NCI-H446 (cell line): ENCODE results near the gene GALNTL6.
"Not testable (repeated sequence)": the region's sequence is repeated elsewhere in the genome, so short reads cannot be mapped to it uniquely, and the experiment has no call there.

Experiments
- DNase-seq, 2 experiments: peaks; one replicate each; lab custom pipeline; 2025; lab: John Stamatoyannopoulos, UW

The GALNTL6 gene

DNA sequence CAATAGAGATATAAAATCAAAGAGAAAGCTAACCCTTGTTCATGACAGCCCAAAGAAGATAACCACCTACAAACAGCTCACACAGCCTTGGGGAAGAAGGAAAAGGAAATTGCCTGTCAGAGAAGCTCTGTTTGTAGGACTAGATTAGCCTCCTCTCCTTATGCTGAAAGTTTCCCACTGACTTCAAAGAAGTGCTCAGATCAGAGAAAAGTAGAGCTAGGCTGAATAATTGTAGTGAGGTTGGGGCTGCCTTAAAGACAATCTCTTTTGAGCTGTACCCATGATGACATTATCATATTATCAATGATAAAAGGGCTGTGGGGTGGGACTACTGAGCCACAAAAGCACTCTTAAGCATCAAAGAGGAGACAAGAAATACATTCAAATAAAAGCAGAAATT lies 1132.4 kb downstream of the GALNTL6 start:
- DNase-seq = no peak

DNA sequence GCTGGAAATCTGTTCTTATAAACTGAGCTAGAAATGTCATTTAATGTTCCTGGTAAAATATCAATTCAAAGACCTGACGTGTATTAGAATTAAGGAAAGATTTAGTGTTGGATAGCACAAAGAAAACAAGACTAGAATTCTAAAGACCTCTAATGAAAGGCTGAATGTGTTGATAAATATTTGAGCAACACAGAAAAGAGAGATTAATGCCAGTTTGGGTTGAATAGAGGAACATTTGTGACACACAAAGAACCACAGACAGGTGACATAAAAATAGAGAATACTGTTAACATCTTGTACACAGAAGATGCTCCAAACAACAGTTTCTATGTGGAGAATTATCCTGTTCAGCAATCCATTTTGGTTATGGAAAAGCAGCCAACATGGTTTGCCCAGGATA lies 1133.3 kb downstream of the GALNTL6 start:
- DNase-seq = no peak

DNA sequence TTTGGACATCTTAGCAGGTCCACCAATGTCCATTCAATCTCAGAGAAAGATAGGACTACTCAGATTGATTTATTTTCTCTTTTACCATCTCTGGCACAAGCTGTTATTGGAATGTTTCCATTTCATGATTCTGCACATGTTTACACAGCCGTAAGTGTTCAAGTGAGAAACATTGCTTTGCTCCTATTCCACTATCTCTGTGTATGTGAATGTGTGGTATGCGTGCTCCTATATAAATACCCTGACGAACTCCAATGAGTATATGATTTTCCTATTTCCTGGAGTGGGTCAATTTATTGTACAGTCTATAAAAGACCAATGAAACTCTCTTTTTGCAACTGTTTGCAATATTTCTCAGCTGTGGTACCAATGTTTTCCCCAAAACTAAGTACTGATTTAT lies 1134.4 kb downstream of the GALNTL6 start:
- DNase-seq = no peak

DNA sequence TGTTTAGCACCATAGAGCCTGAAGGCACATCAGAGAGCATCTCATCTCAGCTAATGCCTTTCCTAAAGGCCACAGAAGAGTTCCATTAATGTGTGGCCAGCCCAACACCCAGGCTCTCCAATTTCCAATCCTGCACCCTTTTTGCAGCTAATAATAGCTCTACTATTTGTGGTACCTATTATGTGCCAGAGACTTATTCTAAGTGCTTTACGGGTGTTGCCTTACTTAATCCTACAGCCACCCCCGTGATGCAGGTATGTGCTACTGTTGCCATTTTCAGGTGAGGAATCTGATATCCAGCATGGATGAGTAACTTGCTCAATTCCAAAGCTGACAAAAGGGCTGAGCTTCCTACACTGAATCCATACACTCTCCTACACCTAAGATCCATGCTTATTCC lies 1137.8 kb downstream of the GALNTL6 start:
- DNase-seq = no peak

DNA sequence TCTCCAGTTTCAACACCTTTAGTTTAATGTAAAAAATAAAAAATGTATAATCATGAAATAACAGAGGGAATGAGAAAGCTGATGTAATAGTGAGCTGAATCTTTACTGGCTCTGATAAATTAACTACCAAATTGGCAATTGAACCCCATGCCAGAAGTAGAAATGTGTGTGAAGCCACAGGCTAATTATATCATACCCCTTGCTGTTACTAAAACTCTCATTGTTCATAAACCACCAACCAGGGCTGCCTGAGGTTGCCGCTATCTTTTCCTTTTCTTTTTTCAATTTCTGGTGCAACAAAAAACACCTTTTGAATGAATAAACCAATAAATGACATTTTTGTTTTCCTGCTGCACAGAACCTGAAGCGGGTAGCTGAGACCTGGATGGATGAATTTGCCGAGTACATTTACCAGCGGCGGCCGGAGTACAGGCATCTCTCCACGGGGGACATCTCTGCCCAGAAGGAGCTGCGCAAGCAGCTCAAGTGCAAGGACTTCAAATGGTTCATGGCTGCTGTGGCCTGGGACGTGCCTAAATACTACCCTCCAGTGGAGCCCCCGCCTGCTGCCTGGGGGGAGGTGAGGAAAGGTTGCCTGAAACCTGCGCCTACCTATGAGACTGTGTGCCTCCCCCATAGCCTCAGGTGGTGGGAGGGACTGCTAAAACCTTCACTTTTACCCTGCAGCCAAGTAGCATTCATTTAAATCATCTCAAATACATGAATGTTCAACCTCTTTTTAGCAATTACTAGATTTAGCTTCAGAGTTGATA lies 1138.7 kb downstream of the GALNTL6 start:
- no peak for DNase-seq

DNA sequence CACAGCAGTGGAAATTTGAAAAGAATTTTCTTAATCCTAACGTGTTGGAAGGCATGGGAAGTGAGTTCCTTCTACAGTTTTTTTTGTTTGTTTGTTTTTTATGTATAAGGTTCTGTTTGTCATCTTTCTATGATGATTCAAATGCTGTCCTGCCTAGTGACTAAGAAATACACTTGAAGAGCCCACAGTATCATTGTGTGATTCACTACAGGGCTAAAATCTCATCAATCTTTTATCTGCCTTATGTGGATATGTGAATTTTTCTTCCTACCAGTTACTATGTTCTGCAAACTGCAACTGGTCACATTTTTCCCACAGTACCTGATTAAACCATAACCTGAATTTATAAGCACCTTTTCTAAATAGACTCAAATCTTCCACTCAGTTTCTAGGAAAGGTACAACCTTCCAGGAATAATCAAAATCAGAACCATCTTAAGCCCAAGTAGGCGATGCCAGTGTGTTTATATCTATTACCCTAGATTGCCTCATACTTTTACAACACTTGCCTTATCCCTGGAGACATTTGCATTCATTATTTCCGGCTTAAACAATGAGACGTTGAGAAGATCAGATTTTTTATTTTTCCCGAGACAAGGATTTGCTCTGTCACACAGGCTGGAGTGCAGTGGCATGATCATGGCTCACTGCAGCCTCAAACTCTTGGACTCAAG lies 1140.8 kb downstream of the GALNTL6 start:
- DNase-seq = no peak

DNA sequence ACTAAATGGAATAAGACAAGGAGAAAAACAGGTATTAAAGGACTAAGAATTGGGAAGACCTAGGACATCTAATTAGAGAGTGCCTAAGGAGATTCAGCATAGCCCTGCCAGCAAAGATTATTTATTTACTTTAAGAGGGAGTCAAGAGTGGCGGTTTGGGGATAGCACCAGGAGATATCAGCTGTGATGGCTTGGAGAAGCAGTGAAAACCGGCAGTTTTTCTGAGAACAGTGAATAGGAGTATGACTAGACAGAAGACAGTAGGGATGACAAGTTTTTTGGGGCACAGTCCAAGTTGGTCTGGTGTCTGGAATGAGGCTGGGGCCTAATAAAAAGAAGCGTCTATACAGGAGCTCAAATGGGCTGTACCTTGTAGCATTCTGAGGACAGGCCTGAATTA lies 1143.1 kb downstream of the GALNTL6 start:
- DNase-seq = not testable (repeated sequence)

DNA sequence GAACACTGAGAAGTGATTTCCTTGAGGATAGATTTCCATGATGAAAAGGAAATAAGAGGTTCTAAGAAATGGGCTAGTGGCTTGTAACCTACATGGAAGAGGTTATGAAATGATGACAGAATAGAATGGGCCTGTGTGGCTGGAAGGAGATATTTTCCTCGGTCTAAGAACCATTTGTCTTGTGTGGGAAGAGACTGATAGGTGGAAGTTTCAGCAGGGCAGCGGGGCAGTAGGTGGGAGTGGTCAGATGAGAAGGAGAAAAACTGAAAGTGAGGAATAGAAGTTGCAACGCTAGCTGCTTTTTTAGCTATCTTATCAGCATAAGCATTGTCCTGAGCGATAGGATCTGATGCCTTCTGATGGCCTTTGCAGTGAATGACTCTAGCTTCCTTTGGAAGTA lies 1144.0 kb downstream of the GALNTL6 start:
- DNase-seq = no peak

DNA sequence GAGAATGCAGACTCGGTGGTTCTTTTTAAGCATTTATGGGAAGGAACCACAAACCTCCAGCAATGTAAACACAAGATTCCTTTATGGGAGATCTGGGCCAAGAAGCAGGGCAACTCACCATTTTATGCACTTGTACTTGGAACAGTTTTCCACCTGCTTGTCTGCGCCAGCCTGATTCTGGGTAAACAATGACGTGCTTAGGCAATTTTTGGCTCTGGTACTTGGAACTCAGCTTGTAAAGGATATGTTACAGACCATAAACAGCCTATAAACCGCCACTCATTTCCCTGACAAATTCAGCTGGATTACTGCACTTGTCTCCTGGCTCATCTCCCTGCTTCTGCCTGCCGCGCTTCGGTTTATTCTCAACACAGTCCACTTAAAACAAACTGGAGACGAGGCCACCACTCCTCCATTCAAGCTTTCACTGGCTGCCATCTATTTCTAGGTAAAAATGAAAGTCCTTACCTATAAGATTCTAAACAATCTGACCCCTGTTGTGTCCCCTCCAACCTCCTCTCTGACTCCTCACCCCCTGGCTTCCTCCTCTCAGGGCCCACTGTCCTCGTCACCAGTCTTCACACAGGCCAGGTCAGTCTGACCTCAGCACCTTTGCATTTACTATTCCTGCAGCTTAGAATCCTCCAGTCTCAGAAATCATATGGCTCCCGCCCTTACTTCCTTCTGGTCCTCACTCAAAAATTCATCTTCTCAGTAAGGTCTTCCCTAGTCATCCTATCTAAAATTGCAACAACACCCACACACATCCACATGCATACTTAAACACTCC lies 1149.6 kb downstream of the GALNTL6 start:
- DNase-seq = peak; percentile 22 to 53

DNA sequence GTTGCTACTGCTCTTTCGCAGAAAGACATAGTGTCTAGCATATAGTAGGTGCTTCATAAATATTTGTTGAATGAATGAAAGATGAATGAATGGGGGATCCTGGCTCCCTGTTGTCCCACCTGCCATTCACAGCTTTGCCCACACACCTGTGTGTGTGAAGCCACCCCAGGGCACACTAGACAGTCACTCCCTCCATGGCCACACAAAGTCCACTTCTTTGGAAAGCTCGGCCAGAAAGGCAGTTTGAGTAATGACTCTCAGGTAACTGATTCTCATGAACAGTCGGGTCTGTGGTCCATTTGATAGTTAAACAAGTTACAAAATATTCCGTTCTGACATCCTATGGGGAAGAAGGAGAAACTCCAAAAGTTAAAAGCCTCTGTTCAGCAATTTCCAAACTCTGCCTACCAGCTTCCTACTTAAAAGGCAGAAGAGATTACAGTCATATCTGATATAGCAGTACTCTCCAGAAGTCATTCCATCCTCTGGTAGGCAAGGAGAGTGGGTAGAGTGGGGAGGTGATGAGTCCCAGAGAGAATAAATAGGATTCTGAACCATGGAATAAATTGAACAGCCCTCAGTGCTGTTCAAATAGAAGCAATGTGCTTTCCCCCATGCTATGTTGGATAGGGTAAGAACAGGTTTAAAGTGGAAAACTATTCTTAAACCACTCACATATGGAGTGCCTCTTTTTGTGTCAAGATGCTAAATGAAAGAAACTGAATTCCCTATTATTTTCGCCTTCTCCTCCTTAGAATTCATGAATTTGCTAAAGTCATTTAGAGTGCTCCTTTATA lies 1150.5 kb downstream of the GALNTL6 start:
- no peak for DNase-seq

DNA sequence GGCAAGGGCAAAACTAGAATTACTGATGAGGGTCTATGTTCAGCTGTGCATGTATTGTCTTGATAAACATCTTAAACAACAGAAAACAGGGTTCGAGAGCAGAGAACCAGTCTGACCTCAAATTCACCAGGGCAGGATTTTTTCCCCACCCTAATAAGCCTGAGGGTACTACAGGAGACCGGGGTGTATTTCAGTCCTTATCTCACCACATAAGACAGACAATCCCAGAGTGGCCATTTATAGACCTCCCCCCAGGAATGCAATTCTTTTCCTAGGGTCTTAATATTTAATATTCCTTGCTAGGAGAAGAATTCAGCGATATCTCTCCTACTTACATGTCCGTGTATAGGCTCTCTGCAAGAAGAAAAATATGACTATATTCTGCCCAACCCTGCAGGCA lies 1157.0 kb downstream of the GALNTL6 start:
- DNase-seq = not testable (repeated sequence)

DNA sequence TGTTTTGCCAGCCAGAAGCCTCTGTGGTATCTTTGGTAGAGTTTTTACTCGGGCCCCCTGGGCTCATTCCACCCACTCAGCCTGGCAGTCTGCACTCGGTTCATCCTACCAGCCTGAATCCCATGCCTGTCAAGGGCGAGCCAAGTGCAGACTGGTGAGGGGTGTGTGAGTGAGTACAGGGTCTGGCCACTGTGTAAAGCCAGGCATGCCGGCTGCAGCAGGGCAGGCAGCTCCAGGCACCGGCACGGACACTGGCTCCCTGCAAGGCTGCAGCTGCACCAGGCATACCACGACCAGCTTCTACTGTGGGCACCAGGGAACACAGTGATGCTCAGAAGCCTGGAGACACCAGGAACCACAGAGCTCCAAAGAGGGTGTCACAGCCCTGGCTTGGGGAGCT lies 1161.4 kb downstream of the GALNTL6 start:
- no peak for DNase-seq

DNA sequence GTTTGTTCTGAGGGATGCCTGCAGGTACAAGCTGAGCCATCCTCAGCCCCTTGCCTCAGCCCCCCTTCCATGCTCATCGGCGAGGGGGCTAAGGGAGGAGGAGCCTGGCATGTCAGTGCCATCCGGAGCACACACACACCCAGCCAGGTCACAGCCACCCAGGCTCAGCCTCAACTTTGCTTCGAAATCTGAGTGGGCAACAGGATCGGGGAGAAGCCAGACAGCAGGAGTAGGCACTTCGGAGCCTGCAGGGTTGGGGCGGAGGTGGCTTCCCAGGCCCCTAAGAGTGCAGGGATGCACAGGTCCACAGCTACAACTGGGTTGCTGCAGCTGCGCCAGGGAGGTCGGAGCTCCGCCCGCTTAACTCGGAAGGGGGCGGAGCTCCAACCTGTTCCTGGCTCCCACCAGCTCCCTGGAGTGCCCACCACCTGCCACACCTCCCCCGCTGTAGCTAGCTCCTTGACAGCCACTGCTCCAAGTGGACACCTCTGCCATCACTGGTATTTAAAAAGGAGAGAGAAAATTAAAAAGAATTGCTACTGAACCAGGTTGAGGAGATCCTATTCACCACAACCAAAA lies 1162.5 kb downstream of the GALNTL6 start:
- no peak for DNase-seq

DNA sequence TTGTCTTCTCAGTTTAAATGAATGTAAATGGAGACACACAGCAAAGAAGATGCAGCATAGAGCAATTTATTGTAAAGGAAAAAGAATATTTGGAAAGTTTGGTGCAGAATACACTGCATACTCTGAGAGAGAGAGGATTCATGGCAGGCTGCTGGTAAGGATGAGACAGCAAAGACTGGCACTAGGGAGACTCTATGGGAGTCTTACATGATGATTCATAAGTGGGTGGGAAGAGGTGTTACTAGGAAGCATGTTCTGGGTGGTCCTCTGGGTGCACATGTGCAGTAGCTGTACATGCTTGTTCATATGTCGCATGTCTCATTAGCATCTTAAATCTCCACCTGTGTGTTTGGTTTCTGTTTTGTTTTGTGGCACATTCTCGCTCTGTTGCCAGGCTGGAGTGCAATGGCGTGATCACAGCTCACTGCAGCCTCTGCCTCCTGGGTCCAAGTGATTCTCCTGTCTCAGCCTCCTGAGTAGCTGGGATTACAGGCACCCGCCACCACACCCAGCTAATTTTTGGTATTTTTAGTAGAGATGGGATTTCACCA lies 1164.4 kb downstream of the GALNTL6 start:
- not testable (repeated sequence) for DNase-seq

DNA sequence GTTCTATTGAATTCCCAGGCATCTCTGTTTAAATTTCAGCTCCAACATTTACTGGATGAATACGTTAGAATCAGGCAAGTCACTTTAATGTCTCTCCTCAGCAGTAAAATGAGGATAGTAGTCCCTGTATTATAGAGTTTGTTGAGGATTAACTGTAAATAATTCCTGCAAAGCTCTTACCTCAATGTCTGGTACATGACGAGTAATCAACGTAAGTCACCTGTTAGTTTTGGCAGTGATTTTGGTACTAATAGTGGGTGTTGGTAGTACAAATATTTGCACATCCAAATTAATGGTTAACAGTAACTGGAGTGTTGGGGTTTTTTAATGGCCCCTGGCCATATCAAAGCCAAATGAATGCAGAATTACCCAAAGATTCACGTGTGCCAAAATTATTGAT lies 1165.6 kb downstream of the GALNTL6 start:
- DNase-seq = no peak

DNA sequence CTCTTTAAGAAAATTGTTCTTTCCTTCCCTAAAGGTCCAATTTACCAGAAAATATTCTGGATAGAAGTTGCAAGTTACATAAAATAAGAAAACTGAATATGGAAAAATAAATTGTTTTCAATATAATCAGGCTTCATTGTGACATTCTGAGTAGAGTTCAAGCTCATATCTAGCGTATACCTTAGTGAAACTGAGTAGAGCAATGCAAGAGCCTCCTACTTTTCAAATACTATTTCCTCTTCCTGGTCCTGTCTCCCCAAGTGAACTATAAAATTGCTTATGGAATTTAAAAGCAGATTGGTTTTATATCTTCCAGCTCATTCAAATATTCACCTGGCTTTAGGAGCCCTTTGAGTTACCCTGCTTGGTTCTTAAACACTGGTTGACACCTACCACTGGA lies 1166.1 kb downstream of the GALNTL6 start:
- DNase-seq = no peak

DNA sequence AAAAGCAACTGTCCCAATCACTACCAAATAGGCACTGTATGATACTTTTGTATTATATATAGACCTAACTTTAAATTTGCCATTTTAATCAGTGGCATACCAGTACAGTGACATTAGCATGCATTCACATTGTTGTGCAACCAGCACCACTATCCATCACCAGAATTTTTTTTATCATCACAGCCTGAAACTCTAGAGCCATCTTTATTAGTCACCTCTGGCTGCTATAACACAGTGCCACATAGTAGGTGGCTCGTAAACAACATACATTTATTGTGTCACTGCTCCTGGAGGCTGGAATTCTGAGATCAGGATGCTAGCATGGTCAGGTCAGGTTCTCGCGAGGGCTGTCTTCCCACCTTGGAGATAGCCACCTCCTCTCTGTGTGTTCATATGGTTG lies 1167.0 kb downstream of the GALNTL6 start:
- no peak for DNase-seq

DNA sequence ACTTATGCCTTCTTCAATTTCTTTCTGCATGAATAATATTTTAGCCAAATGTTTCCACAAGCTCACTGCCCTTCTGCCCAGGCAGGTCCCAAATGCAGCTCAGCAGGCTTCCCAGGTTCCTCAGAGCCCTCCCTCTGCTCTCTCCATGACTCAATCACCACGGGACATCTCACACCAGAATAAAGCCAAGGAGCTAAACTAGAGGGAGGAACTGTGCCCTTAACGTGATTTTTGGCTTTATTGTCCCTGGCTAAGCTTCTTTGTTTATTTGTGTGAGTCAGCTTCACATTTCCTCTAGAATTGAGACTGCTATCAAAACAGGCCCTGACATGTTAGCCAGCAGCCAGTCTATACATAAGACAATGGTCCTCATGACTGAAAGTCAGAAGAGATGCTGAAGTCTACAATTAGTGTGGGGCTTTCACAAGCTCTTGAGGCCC lies 1169.0 kb downstream of the GALNTL6 start:
- DNase-seq = no peak

DNA sequence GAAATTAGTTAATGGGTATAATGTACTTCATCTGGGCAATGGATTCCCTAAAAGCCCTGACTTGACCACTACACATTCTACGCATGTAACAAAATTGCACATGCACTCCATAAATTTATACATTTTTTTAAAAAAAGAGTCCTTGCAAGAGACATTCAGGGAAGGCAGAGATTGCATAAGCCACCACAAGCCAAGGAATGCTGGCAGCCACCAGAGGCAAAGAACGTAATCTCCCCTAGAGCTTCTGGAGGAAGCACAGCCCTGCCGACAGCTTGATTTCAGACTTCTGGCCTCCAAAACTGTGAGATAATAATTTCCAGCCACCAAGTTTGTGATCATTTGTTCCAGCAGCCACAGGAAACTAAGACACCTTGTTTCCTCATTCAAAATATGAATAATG lies 1169.8 kb downstream of the GALNTL6 start:
- DNase-seq = no peak

DNA sequence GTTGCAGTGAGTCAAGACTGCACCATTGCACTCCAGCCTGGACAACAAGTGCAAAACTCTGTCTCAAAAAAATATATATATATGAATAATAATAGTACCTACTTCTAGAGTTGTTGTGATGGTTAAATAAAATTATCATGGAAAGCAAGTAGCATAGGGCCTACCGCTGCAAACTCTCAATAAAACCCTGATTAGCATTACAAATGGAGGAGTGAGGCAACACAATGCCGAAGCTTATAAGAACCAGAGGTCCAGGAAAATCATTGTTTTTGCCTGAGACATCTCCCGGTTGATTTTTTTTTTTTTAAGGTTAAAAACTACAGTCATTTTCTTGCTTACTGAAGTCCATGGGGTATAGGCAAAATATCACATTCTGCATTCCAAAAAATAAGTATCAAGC lies 1170.4 kb downstream of the GALNTL6 start:
- no peak for DNase-seq

DNA sequence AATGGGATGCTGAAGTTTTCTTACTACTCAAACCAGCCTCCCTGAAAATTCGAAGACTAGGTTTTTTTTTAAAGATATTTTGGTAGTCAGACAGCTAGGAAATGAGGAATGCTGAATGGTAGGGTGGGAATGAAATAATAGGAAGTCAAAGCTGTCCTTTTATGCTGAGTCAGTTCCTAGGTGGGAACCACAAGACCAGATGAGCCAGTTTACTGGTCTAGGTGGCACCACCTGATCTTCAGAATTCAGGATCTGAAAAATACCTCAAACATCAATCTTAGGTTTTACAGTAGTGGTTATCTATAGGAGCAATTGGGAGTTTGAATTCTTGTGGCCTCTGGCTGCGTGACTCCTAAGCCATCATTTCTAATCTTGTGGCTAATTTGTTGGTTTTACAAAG lies 1172.3 kb downstream of the GALNTL6 start:
- DNase-seq = no peak
